ENCODE data around the gene ADRA2B.

DNA sequence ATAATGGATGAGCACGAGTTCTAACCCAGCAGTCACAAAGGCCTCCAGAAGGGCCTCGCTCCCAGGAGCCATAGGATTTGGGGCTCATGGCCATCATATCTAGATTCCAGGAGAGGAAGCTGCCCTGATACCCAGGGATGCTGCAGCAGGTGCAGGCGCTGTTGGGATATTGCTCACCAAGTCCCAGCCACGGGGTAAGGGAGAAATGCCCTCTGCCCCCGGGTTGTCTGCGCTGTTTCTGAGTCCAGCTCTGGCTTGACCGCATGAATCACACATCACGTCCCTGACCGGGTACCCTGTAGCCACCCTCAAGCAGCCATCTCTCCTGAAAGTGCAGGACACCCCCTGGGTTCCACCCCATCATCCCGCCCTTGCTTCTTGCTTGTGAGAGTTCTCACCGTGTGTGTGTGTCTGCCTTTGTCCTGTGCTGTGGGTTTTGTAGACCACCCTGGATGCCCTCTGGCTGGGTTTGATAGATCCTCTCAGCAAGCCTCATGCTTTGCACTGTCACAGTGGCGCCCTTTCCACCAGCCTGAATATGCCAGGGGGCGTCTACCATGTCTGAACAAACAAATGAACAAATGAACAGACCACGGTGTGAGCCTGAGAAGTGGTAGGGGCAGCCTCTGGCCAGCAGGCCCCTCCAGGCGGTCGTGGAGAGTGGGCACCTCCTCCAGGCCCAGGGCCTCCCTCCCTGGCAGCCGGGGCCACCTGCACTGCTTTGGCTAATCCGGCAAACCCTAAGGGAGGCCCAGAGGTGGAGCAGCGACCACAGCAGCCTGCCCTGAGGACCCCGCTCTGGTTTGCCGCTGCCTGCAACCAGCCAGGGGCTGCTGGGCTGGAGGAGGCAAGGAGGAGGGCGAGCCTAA lies 32.1 kb downstream of the ADRA2B start:
- TF ChIP-seq, protein P1, sequence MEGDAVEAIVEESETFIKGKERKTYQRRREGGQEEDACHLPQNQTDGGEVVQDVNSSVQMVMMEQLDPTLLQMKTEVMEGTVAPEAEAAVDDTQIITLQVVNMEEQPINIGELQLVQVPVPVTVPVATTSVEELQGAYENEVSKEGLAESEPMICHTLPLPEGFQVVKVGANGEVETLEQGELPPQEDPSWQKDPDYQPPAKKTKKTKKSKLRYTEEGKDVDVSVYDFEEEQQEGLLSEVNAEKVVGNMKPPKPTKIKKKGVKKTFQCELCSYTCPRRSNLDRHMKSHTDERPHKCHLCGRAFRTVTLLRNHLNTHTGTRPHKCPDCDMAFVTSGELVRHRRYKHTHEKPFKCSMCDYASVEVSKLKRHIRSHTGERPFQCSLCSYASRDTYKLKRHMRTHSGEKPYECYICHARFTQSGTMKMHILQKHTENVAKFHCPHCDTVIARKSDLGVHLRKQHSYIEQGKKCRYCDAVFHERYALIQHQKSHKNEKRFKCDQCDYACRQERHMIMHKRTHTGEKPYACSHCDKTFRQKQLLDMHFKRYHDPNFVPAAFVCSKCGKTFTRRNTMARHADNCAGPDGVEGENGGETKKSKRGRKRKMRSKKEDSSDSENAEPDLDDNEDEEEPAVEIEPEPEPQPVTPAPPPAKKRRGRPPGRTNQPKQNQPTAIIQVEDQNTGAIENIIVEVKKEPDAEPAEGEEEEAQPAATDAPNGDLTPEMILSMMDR (optimal IDR thresholded peaks at IDR 0.05 in 1 of 3, IDR thresholded peaks at IDR 0.05 in 1 of 3, conservative IDR thresholded peaks at IDR 0.05 in 1 of 3; ENCODE audit: extremely low read depth in 1 of 3, insufficient read depth in 2 of 3, low read length in 3 of 3): no peak
- no peak for TF ChIP-seq EZH2 (IDR thresholded peaks at IDR 0.05; ENCODE audit: low read length)
